B cell (primary cell): ENCODE measurements around the gene WFDC11.

Source experiments
- EZH2 ChIP-seq: IDR thresholded peaks from 2 replicates; pipeline ENCODE4 v1.6.1; 2012; ENCODE audit warnings: borderline replicate concordance, low read depth, mild to moderate bottlenecking, moderate library complexity, low read length; ENCODE audit not compliant: insufficient read depth, poor library complexity, severe bottlenecking
- TF ChIP-seq, protein P1 (sequence below): fragments of 200-600 bp; IDR thresholded peaks from one replicate; pipeline ENCODE4 v1.8.0; 2022; ENCODE audit warnings: antibody characterized with exemption, mild to moderate bottlenecking

DNA sequence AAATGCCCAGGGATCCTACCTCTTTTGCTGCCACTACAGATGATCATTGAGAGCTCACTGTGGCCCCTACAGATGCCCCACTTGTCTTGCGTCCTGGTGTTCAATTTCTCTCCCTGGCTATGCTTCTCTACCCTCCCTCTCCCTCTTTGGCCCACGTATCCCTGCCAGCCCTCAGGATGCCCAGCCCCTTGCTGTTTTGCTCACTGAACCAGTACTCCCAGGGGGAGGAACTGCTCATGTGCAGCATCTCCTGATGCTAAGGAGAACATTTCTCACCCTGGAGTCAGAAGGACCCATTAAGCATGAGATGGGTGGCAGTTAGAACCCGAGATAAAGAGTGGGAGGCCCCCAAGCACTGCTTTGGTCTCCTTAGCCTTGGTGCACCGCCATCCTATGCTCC is 38.9 kb downstream of the WFDC11 start, which contains the start of gene WFDC9:
- TF ChIP-seq, protein P1, sequence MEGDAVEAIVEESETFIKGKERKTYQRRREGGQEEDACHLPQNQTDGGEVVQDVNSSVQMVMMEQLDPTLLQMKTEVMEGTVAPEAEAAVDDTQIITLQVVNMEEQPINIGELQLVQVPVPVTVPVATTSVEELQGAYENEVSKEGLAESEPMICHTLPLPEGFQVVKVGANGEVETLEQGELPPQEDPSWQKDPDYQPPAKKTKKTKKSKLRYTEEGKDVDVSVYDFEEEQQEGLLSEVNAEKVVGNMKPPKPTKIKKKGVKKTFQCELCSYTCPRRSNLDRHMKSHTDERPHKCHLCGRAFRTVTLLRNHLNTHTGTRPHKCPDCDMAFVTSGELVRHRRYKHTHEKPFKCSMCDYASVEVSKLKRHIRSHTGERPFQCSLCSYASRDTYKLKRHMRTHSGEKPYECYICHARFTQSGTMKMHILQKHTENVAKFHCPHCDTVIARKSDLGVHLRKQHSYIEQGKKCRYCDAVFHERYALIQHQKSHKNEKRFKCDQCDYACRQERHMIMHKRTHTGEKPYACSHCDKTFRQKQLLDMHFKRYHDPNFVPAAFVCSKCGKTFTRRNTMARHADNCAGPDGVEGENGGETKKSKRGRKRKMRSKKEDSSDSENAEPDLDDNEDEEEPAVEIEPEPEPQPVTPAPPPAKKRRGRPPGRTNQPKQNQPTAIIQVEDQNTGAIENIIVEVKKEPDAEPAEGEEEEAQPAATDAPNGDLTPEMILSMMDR: no peak
- TF ChIP-seq EZH2: no peak
